ENCODE measurements around the gene RNF207. TPM values are rescaled to one million over a fixed set of nuclear protein-coding genes. Genes with fewer than 3 reads are reported as not detected.

The RNF207 gene
- total RNA-seq, 1 experiment from 2014 or later, result 95.4 TPM

DNA sequence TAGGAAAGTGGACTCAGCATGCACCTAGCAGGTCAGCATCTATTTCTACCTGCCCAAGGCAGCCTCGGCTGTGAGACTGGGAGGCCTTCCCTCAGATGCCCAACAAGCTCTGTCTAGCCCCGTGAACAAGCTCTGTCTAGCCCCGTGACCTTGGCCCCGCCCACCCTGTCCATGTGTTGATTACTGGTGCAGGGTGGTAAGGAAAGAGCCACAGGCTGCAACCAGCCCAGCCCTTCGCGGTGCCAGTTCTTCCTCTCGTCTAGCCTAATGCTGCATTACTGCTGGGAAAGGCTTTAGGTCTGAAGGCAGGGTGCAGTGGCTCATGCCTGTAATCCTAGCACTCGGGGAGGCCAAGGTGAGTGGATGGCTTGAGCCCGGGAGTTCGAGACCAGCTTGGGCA lies 52.8 kb downstream of the RNF207 start:
- no TSS peak for BruUV-seq (replicated peaks)
- H3K9me3 ChIP-seq (ENCODE audit: low read length), result no peaks in the 10 kb centered on the region
- TF ChIP-seq EZH2 (IDR thresholded peaks at IDR 0.05; ENCODE audit: low read length, unreplicated experiment) (no peak), EZH2phosphoT487 (IDR thresholded peaks at IDR 0.05; ENCODE audit: borderline replicate concordance, low read length) (no peak)
- TF ChIP-seq, protein P1, sequence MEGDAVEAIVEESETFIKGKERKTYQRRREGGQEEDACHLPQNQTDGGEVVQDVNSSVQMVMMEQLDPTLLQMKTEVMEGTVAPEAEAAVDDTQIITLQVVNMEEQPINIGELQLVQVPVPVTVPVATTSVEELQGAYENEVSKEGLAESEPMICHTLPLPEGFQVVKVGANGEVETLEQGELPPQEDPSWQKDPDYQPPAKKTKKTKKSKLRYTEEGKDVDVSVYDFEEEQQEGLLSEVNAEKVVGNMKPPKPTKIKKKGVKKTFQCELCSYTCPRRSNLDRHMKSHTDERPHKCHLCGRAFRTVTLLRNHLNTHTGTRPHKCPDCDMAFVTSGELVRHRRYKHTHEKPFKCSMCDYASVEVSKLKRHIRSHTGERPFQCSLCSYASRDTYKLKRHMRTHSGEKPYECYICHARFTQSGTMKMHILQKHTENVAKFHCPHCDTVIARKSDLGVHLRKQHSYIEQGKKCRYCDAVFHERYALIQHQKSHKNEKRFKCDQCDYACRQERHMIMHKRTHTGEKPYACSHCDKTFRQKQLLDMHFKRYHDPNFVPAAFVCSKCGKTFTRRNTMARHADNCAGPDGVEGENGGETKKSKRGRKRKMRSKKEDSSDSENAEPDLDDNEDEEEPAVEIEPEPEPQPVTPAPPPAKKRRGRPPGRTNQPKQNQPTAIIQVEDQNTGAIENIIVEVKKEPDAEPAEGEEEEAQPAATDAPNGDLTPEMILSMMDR (conservative IDR thresholded peaks at IDR 0.05; ENCODE audit: low read depth, low read length), result no peak
- no peaks in the 10 kb centered on the region for H3F3A ChIP-seq (ENCODE audit: low read length, unreplicated experiment)
- H3K4me2 ChIP-seq (ENCODE audit: low read length), result no peak overlapping the region
- peaks cover 6% of the 10 kb centered on the region; the same call in 1 of the 2 replicates for H3K36me3 ChIP-seq (ENCODE audit: low read depth, low read length)
- H3K9ac ChIP-seq (ENCODE audit: low read length), result no peak overlapping the region
- H3K79me2 ChIP-seq (ENCODE audit: low read length), result peaks cover 37% of the 10 kb centered on the region
- DNase-seq, result no peak
- no peaks in the 10 kb centered on the region for H3K27me3 ChIP-seq (ENCODE audit: low read length)
- no peak overlapping the region for H3K27ac ChIP-seq (ENCODE audit: low read length)
- ChIA-PET POLR2A (ENCODE audit: unreplicated experiment) (interaction anchor here (1.4 kb wide), 1 partner anchor 43 kb away, joined by 3 read pairs; no protein-coding TSS in a partner anchor), CTCF (no interaction called here)
- no peak overlapping the region for H3K4me3 ChIP-seq (ENCODE audit: low read length)
- no peak overlapping the region for H2AFZ ChIP-seq (ENCODE audit: low read length)
- H3K4me1 ChIP-seq (ENCODE audit: insufficient read depth, low read length), result peaks cover 21% of the 10 kb centered on the region
- peaks cover 8% of the 10 kb centered on the region; the same call in 1 of the 2 replicates for H4K20me1 ChIP-seq (ENCODE audit: low read length)
- no peak for ATAC-seq
- intact Hi-C loops (cut with micrococcal nuclease), result no loop called here
- no peaks in the 10 kb centered on the region for H3K9me2 ChIP-seq (replicated peaks; ENCODE audit: low read length)

DNA sequence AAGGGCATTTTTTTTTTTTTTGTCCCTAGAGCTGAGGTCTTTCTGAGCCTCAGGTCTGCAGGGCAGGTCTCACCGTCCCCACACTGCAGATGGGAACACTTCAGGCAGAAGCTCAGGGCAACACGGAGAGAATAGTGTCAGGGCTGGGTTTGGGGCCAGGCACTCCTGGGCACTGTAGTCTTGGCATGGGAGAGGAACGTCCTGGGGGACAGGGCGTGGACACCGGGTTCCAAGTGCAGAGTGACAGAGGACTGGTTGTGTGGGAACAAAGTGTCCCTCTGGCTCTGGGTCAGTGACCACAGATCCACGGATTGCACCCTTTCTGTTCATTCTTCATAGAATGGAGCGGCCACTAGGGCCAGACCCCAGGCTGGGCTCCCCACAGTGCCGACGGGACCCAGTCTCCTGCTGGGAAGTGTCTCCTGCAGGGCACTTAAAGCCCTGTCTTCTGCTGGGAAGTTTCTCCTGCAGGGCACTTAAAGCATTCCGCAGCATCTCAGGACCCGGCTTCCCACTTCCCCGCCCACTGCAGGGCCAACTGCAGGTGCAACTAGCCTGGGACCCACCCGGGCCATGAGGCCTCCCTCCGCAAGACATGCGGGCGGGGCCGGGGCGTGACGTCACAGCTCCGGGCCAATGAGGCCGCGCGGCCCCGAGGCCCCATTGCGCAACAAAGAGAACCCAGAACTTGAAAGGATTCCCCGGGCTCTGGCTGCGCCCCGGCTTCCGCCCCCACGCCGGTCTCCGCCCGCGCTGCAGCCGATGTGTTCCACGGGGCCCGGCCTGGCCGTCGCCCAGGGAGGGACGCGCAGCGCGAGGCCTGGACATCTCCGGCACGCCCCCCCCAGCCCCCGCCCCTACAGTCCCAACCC lies 53.8 kb downstream of the RNF207 start:
- TF ChIP-seq EZH2phosphoT487 (IDR thresholded peaks at IDR 0.05; ENCODE audit: borderline replicate concordance, low read length) (no peak), EZH2 (IDR thresholded peaks at IDR 0.05; ENCODE audit: low read length, unreplicated experiment) (no peak)
- TF ChIP-seq, protein P1 (conservative IDR thresholded peaks at IDR 0.05; ENCODE audit: low read depth, low read length), result no peak
- Histone ChIP-seq H3K9ac (ENCODE audit: low read length) (peak overlapping the region; percentile 96), H3K27me3 (ENCODE audit: low read length) (no peaks in the 10 kb centered on the region), H3K27ac (ENCODE audit: low read length) (peak overlapping the region; percentile 75), H3K9me2 (replicated peaks; ENCODE audit: low read length) (no peaks in the 10 kb centered on the region), H4K20me1 (ENCODE audit: low read length) (peaks cover 8% of the 10 kb centered on the region; the same call in 1 of the 2 replicates), H3K9me3 (ENCODE audit: low read length) (no peaks in the 10 kb centered on the region), H3K4me3 (ENCODE audit: low read length) (peak overlapping the region; percentile 80), H2AFZ (ENCODE audit: low read length) (peak overlapping the region; percentile 38; the same call in 1 of the 2 replicates), H3K79me2 (ENCODE audit: low read length) (peaks cover 37% of the 10 kb centered on the region), H3K36me3 (ENCODE audit: low read depth, low read length) (no peaks in the 10 kb centered on the region), H3K4me2 (ENCODE audit: low read length) (peak overlapping the region; percentile 83), H3K4me1 (ENCODE audit: insufficient read depth, low read length) (peaks cover 21% of the 10 kb centered on the region), H3F3A (ENCODE audit: low read length, unreplicated experiment) (no peaks in the 10 kb centered on the region)
- peak; percentile 38 for ATAC-seq
- ChIA-PET CTCF (no interaction called here), POLR2A (ENCODE audit: unreplicated experiment) (interaction anchor here (0.5 to 1.4 kb wide), 2 partner anchors 32 to 42 kb away, joined by 3 read pairs; no protein-coding TSS in a partner anchor)
- intact Hi-C loops (cut with micrococcal nuclease), result loop anchor here (1.0 kb wide), 2 partner anchors 35 to 84 kb away; no protein-coding TSS in a partner anchor
- peak; percentile 92 for DNase-seq
- BruUV-seq (replicated peaks), result TSS peak; percentile 36

All from PC-3 (cell line).